Activated T-cell treated with anti-CD3 and anti-CD28 coated beads, Interleukin-2, amount 50 U/mL, for 4 hours (primary cell): ENCODE results near the gene CTRB2. TPM values are rescaled to one million over a fixed set of nuclear protein-coding genes. Genes with fewer than 3 reads are reported as not detected.
"Not testable (repeated sequence)": the region's sequence is repeated elsewhere in the genome, so short reads cannot be mapped to it uniquely, and the experiment has no call there.

Experiments
- ATAC-seq, 2 donors: fragments of 200-7000 bp; cut with Tn5 transposase; one replicate each; pipeline ENCODE4 v1.10.0; 2021
- DNase-seq: peaks from one replicate; pipeline ENCODE4 v3.0.0-alpha.2; 2020
- H3K27me3 Mint-ChIP-seq: one replicate; pipeline ENCODE4 v1.8.0; 2021; ENCODE audit warnings: low read depth, mixed read lengths
- H3K36me3 Mint-ChIP-seq: one replicate; pipeline ENCODE4 v1.8.0; 2022; ENCODE audit warnings: mixed read lengths; ENCODE audit not compliant: insufficient read depth
- H3K4me1 Mint-ChIP-seq: one replicate; pipeline ENCODE4 v1.8.0; 2021; ENCODE audit warnings: low read depth, mixed read lengths
- H3K4me3 Mint-ChIP-seq: one replicate; pipeline ENCODE4 v1.8.0; 2021; ENCODE audit warnings: mild to moderate bottlenecking, moderate library complexity, mixed read lengths
- H3K9me3 Mint-ChIP-seq: one replicate; pipeline ENCODE4 v1.8.0; 2021; ENCODE audit warnings: mixed read lengths
- total RNA-seq, 3 donors: library from RNA; stranded (reverse); gene quantifications; one replicate each; pipeline ENCODE4 v1.2.1, GENCODE V29; 2021

Gene CTRB2
- total RNA-seq, 3 donors from 2014 or later, result 5.5 to 10.3 (median 6.7) TPM

DNA sequence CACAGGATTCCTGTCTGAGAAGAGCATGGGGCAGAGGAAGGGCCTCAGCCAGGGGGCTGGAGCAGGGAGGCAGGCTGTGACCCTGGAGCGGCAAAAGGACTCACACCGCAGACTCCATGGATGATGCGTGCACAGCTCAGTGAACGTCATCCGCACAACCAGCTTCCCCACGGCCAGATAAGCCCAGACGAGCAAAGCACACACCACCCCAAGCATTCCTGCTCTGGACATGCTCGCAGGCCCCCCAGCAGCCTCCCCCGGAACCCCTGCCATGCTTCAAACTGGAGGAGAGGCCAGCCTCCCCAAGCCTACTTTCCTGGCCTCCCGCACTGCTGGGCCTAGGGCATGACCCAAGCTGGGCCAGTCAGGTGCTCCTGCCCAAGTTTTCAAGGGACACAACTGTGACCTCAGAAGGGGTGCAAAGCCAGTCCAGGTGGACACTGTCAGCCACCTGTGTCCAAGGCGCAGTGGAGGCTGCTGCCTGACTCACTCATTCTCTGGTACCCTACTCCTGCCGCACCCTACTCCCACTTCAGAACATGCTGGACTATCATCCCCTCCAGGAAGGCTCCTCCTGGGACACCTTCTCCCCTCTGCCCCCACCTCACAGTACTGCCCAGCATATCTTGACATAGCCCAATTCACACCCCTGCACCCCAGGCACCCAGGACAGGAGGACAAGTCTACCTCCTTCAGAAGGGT, 39.7 kb upstream of the CTRB2 start:
- peaks cover under 1% of the 10 kb centered on the region for H3K4me1 Mint-ChIP-seq
- DNase-seq, result no peak
- no peak overlapping the region for H3K4me3 Mint-ChIP-seq
- H3K9me3 Mint-ChIP-seq, result no peaks in the 10 kb centered on the region
- H3K27me3 Mint-ChIP-seq, result peaks cover 20% of the 10 kb centered on the region
- ATAC-seq, result no peak
- H3K36me3 Mint-ChIP-seq, result no peaks in the 10 kb centered on the region

- no peak for DNase-seq
- H3K36me3 Mint-ChIP-seq, result no peaks in the 10 kb centered on the region
- no peak overlapping the region for H3K4me3 Mint-ChIP-seq
- H3K4me1 Mint-ChIP-seq, result no peaks in the 10 kb centered on the region
- ATAC-seq, result no peak
- no peaks in the 10 kb centered on the region for H3K9me3 Mint-ChIP-seq
- peaks cover 14% of the 10 kb centered on the region for H3K27me3 Mint-ChIP-seq
Measured at GRCh38 chr16:75244844-75245758, 38.1 kb upstream of the CTRB2 start.

DNA sequence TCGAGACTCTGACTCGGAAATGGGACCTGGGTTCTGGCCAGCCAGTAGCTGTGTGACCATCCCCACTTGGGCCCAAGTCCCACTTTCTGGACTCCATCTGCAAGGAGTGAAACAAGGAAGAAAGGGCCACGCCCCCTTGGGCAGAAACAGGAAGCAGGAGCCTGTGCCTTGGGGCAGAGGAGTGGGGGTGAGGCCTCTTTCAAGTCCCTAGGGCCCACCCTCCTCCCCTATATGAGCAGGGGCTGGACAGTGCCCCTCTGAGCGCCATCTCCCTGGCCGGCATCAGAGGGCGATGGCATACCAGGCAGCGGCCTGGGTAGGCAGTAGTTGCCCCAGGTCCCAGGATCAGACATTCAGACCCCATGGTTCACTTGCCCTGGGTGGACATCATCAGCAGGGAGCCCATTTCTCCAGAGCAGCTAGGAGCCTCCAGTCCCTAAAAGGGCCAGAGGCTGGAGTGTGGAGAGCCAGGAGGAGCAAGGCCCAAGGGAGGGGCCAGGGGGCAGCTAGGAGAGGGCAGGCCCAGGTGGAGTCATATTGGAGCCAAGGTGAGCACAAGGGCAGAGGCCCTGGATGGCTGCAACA, 37.4 kb upstream of the CTRB2 start:
- Mint-ChIP-seq H3K9me3 (no peaks in the 10 kb centered on the region), H3K36me3 (no peaks in the 10 kb centered on the region), H3K4me1 (no peaks in the 10 kb centered on the region), H3K27me3 (peaks cover 9% of the 10 kb centered on the region), H3K4me3 (no peak overlapping the region)
- no peak for ATAC-seq
- DNase-seq, result no peak

- Mint-ChIP-seq H3K27me3 (peaks cover 8% of the 10 kb centered on the region), H3K9me3 (no peaks in the 10 kb centered on the region), H3K4me1 (no peaks in the 10 kb centered on the region), H3K36me3 (no peaks in the 10 kb centered on the region), H3K4me3 (no peak overlapping the region)
- ATAC-seq (no peak), DNase-seq (no peak)
Measured at GRCh38 chr16:75243667-75244224, 36.8 kb upstream of the CTRB2 start.

DNA sequence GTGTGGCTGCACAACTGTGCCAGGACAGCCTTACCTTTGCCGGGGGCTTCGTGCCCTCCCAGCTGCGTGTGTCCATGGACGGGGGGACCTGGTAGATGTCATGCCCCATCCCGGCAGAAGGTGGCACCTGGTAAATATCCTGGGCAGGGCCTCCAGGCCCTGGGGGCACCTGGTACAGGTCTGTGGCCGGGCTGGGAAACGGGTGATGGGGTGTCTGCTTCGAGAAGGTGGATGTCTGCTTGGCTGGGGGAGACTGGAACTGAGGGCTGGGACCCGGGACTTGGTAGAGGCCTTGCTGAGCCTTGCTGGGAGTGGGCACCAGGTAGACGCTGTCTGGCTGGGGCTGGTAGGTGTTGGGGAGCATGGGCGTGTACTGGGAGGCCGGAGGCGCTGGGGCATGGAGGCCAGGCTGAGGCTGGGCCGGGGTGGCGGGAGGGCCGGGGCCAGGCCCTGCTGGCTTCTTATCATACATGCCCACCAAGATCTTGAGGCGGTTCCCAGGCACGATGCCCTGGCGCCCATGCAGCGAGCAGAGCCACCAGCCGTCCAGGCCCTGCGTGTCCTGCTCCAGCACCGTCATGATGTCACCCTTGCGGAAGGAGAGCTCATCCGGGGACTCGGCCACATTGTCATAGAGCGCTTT, 35.6 kb upstream of the CTRB2 start:
- H3K4me1 Mint-ChIP-seq, result not testable (repeated sequence)

GRCh38 chr16:75241955-75242354, 35.0 kb upstream of the CTRB2 start:
- no peak for ATAC-seq
- Mint-ChIP-seq H3K4me3 (no peak overlapping the region), H3K4me1 (no peaks in the 10 kb centered on the region)

More for the DNA sequence above, 35.6 kb upstream of the CTRB2 start:
- H3K4me3 Mint-ChIP-seq, DNase-seq, H3K27me3 Mint-ChIP-seq, H3K36me3 Mint-ChIP-seq, H3K9me3 Mint-ChIP-seq, ATAC-seq: not testable (repeated sequence)

DNA sequence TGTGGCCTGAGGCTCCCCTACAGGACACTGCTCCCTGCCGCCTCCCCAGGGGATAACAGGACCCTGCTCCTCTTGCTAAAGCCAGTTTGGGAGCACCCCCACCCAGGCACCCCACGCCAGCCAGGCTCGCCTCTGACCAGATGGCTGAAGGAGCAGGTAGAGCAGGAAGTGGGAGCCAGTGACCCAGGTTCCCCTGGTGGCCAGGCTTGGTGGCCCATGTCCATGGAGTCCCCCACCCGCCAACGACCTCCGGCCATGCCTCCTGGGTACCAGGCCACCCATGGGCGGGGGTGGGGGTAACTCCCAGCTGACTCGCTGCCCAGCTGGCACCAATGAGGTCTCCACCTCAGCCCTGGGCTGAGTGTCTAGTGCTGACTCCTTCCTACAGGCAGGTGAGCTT, 34.5 kb upstream of the CTRB2 start:
- Mint-ChIP-seq H3K27me3 (no peaks in the 10 kb centered on the region), H3K4me3 (no peak overlapping the region), H3K36me3 (no peaks in the 10 kb centered on the region), H3K9me3 (no peaks in the 10 kb centered on the region), H3K4me1 (no peaks in the 10 kb centered on the region)
- ATAC-seq (no peak), DNase-seq (no peak)

More at GRCh38 chr16:75241955-75242354, 35.0 kb upstream of the CTRB2 start:
- H3K27me3 Mint-ChIP-seq, result no peaks in the 10 kb centered on the region
- no peak for DNase-seq
- H3K36me3 Mint-ChIP-seq, result no peaks in the 10 kb centered on the region
- H3K9me3 Mint-ChIP-seq, result no peaks in the 10 kb centered on the region

- not testable (repeated sequence) for ATAC-seq, DNase-seq, H3K27me3 Mint-ChIP-seq, H3K4me3 Mint-ChIP-seq, H3K4me1 Mint-ChIP-seq, H3K9me3 Mint-ChIP-seq, H3K36me3 Mint-ChIP-seq
Measured at GRCh38 chr16:75240633-75241032, 33.7 kb upstream of the CTRB2 start.

- no peaks in the 10 kb centered on the region for H3K36me3 Mint-ChIP-seq
- ATAC-seq (no peak), DNase-seq (no peak)
- H3K4me3 Mint-ChIP-seq, result no peak overlapping the region
- H3K27me3 Mint-ChIP-seq, result no peaks in the 10 kb centered on the region
- no peaks in the 10 kb centered on the region for H3K4me1 Mint-ChIP-seq
- no peaks in the 10 kb centered on the region for H3K9me3 Mint-ChIP-seq
Measured at GRCh38 chr16:75239542-75240122, 32.7 kb upstream of the CTRB2 start.

DNA sequence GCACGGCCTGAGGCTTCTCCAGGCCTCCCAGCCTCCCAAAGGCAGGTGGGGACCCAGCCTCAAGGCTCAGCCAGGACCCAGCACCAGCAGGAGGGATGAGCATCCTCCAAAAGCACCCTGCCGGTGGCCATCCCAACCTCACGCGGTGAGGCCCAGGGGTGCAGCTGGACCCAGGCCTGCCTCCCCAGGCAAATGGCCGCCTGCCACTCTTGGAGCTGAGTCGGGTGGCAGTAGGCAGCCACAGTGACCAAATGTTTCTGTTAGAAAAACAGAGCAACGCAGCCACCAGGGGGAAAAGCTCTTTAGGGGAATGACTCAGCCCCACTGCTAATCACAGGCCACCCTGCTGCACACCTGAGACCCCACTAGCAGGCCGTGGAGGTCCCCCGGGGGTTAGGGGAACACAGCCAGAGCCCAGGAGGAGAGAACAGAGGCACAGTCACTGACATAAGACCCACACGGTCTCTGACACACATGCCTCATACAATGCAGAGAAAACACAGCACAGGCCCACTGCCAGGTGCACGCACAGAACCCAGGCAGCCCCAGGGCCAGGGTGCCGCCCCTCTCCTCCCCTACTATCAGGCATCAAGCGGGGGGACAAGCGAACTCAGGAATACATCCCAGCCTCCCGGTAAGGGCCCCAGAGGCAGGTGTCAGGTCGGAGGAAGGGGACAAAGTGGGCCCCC, 32.0 kb upstream of the CTRB2 start:
- ATAC-seq, result no peak
- H3K36me3 Mint-ChIP-seq, result no peaks in the 10 kb centered on the region
- no peaks in the 10 kb centered on the region for H3K27me3 Mint-ChIP-seq
- H3K4me1 Mint-ChIP-seq, result no peaks in the 10 kb centered on the region
- H3K9me3 Mint-ChIP-seq, result no peaks in the 10 kb centered on the region
- no peak for DNase-seq
- H3K4me3 Mint-ChIP-seq, result no peak overlapping the region

GRCh38 chr16:75238132-75238852, 31.3 kb upstream of the CTRB2 start:
- Mint-ChIP-seq H3K36me3 (no peaks in the 10 kb centered on the region), H3K9me3 (no peaks in the 10 kb centered on the region), H3K27me3 (no peaks in the 10 kb centered on the region), H3K4me1 (peaks cover 1% of the 10 kb centered on the region), H3K4me3 (no peak overlapping the region)
- ATAC-seq, result no peak
- DNase-seq, result no peak

GRCh38 chr16:75237398-75238131, 30.6 kb upstream of the CTRB2 start:
- H3K36me3 Mint-ChIP-seq, result no peaks in the 10 kb centered on the region
- no peak for ATAC-seq
- DNase-seq, result no peak

More at GRCh38 chr16:75237398-75238131, 30.6 kb upstream of the CTRB2 start:
- Mint-ChIP-seq H3K27me3 (no peaks in the 10 kb centered on the region), H3K4me3 (no peak overlapping the region), H3K9me3 (no peaks in the 10 kb centered on the region), H3K4me1 (peaks cover 1% of the 10 kb centered on the region)
